Measurements from ENCODE around the gene PCLO. TPM values are rescaled to one million over a fixed set of nuclear protein-coding genes. Genes with fewer than 3 reads are reported as not detected.
"Not testable (repeated sequence)": the region's sequence is repeated elsewhere in the genome, so short reads cannot be mapped to it uniquely, and the experiment has no call there.

PCLO gene
- total RNA-seq, 1 donor, result under 0.01 TPM

GRCh38 chr7:83101530-83101929, 61.2 kb downstream of the PCLO start:
- H3K4me3 ChIP-seq (ENCODE audit: low read depth, low read length), result no peak overlapping the region
- TF ChIP-seq, protein P1, sequence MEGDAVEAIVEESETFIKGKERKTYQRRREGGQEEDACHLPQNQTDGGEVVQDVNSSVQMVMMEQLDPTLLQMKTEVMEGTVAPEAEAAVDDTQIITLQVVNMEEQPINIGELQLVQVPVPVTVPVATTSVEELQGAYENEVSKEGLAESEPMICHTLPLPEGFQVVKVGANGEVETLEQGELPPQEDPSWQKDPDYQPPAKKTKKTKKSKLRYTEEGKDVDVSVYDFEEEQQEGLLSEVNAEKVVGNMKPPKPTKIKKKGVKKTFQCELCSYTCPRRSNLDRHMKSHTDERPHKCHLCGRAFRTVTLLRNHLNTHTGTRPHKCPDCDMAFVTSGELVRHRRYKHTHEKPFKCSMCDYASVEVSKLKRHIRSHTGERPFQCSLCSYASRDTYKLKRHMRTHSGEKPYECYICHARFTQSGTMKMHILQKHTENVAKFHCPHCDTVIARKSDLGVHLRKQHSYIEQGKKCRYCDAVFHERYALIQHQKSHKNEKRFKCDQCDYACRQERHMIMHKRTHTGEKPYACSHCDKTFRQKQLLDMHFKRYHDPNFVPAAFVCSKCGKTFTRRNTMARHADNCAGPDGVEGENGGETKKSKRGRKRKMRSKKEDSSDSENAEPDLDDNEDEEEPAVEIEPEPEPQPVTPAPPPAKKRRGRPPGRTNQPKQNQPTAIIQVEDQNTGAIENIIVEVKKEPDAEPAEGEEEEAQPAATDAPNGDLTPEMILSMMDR (IDR thresholded peaks at IDR 0.05; ENCODE audit: insufficient read depth, low read depth, low read length), result no peak
- no peak for DNase-seq (ENCODE audit: low read depth)

DNA sequence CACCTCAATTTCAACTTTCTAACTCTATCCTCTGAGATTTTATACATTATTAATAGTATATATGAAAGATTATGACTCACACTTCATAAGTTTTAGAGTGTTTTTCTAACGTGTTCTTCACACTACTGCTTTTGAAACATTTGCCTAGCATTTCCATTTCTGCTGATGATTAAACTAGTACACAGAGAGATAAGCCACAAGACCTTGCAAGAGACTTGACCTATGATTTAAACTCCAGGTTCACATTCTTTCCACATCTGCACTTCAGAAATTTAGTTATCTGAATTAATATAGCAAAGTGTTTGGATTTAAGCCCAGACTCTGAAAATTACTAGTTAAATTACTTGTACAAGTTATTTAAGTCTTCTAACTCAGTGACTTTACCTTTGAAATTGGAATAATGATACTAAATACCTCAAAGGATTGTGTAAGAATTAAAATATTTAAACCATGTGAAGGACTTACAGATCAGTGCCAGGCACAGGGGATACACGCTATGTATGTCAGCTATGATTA, 66.6 kb downstream of the PCLO start:
- no peak for DNase-seq (ENCODE audit: low read depth)
- TF ChIP-seq, protein P1 (IDR thresholded peaks at IDR 0.05; ENCODE audit: insufficient read depth, low read depth, low read length), result no peak
- H3K4me3 ChIP-seq (ENCODE audit: low read depth, low read length), result no peak overlapping the region

DNA sequence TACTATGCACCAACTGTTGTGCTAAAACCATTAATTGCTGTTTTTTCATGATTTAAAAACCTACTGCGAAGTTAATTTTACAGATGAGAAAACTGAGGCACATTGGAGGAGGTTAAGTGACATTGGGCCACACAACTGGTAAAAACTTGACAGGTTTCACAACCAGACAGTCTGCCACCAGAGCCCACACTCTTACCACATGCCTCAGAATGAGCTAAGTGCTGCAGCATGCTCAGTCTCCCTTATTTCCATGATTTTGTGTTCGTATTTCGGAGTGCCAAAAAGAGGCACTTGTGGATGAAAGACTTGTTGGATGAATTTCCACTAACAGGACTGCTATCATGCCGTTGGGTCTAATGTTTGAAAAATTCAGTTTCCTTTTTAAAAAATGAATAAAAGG, 77.4 kb downstream of the PCLO start:
- TF ChIP-seq, protein P1 (IDR thresholded peaks at IDR 0.05; ENCODE audit: insufficient read depth, low read depth, low read length), result no peak
- no peak overlapping the region for H3K4me3 ChIP-seq (ENCODE audit: low read depth, low read length)
- DNase-seq (ENCODE audit: low read depth), result no peak

GRCh38 chr7:83079879-83080278, 82.8 kb downstream of the PCLO start:
- not testable (repeated sequence) for DNase-seq (ENCODE audit: low read depth)

GRCh38 chr7:83077328-83077727, 85.4 kb downstream of the PCLO start:
- TF ChIP-seq, protein P1 (IDR thresholded peaks at IDR 0.05; ENCODE audit: insufficient read depth, low read depth, low read length), result no peak
- DNase-seq (ENCODE audit: low read depth), result no peak
- no peak overlapping the region for H3K4me3 ChIP-seq (ENCODE audit: low read depth, low read length)

More at GRCh38 chr7:83079879-83080278, 82.8 kb downstream of the PCLO start:
- H3K4me3 ChIP-seq (ENCODE audit: low read depth, low read length), result not testable (repeated sequence)

GRCh38 chr7:83072576-83073517, 89.8 kb downstream of the PCLO start:
- DNase-seq (ENCODE audit: low read depth), result no peak
- TF ChIP-seq, protein P1 (IDR thresholded peaks at IDR 0.05; ENCODE audit: insufficient read depth, low read depth, low read length), result peak; percentile 6
- no peak overlapping the region for H3K4me3 ChIP-seq (ENCODE audit: low read depth, low read length)

GRCh38 chr7:83065714-83066113, 97.0 kb downstream of the PCLO start:
- DNase-seq (ENCODE audit: low read depth), result no peak
- TF ChIP-seq, protein P1 (IDR thresholded peaks at IDR 0.05; ENCODE audit: insufficient read depth, low read depth, low read length), result no peak
- no peak overlapping the region for H3K4me3 ChIP-seq (ENCODE audit: low read depth, low read length)
